ENCODE results near the gene PPP1R12A.

Gene PPP1R12A

DNA sequence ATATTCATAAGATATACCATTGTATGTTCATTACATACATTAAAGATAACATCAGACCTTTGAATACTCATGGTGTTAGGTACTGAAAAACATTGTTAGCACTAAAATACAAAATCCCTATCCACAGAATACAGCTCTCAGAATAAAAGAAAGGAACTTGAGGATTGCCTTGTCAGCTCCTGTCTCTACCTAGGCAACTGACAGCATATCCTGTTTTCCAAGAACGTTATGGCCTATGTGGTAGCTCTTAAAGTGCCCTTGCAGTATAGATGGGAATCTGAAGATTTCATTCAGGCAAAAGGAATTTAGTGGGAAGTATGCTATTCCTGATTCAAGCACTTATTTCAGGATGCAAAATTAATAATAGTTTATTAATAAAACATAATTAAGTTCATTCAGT lies 1.8 kb upstream of the PPP1R12A start:
- no peak for DNase-seq (ENCODE audit: extremely low read depth in 1 of 2, low read depth in 1 of 2)

DNA sequence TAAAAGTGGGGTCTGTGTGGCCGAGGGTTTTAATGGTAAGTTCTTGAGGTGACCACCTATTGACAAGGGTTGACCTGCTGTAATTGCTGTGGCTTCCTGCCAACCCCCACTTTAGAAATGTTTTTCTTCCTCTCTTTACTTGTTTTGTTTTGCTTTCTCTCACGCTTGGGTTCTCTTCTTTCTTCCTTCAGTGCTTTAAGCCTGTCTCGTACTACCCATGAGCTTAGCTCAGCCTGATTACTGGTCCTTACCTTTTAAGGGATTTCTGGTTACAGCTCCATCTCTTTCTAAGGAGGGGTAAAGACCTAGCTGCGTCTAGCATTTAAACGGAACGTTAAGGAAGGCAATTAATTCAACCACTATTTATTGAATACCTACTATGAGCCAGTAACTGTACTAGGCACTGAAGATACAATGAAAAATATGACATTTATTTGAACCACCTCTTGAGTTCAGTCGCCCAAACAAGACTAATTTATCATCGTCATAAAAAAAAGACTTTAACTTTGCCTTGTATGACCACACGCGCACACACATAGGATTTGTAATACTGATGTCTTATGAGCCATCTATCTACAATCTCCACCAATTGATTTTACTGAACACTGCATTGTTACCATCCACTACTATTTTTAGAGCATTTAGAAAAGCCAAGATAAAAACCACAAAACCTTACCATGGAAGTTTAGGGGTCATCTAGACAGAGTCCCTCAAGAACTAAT lies 888 bp upstream of the PPP1R12A start:
- no peak for DNase-seq (ENCODE audit: extremely low read depth in 1 of 2, low read depth in 1 of 2)

GRCh38 chr12:79934281-79935020 lies 446 bp downstream of the PPP1R12A start:
- DNase-seq (ENCODE audit: extremely low read depth in 1 of 2, low read depth in 1 of 2): peak in 1 of 2 donors; percentile 8

- no peak for DNase-seq (ENCODE audit: extremely low read depth in 1 of 2, low read depth in 1 of 2)
Observed at GRCh38 chr12:79933532-79934264, 1.2 kb downstream of the PPP1R12A start.

DNA sequence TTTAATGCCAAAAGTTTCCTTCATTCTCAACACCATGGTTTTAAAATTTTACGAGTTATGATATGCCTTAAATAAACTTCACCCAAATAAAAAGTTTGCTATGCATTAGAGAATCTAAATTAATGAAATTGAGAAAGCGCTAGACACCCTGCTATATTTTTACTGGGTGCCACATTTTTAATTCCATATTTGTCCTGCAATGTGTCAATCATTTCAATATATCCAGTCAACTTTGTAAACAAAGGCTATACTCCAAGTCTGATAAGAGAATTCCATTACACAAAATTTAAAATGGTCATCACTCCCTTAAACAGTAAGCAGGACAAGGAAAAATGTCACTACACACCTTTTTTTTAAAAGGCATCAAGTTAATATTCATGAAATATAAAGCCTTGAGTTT lies 1.9 kb downstream of the PPP1R12A start:
- no peak for DNase-seq (ENCODE audit: extremely low read depth in 1 of 2, low read depth in 1 of 2)

- no peak for DNase-seq (ENCODE audit: extremely low read depth in 1 of 2, low read depth in 1 of 2)
Observed at GRCh38 chr12:79932357-79932756, 2.5 kb downstream of the PPP1R12A start.

GRCh38 chr12:79929065-79929464 lies 5.8 kb downstream of the PPP1R12A start:
- no peak for DNase-seq (ENCODE audit: extremely low read depth in 1 of 2, low read depth in 1 of 2)

DNA sequence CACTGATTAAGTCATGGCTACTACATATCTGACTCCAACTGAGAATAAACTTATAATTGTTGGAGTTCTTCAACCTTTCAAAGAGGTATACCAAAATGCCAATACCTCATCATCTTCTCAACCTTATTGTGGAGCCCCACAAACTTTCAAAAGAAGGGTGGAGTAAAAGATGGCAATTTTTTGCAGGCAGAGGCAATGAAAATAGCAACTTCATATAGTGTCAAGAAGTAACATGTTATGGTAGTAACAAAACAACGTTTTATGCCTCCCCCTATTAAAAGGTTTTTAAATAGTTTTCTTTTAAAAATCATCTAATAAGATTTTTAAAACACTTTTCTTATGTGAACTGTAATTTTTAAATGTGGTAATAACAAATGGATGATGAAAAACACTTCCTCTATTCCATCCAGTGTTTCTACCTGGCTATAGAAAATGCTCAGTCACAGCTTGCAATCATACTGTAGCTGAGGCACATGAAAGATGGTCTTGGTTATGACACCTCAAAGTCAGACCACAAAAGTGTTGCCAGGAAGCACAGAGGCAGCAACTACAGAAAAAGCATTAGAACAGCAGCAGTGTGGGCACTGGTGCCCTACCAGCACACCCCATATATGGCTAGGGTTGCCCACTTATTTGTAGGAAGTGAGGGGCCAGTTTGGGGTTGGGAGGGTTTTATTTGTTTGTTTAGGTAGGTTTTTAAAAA lies 7.0 kb downstream of the PPP1R12A start:
- peak in 1 of 2 donors; percentile 5 for DNase-seq (ENCODE audit: extremely low read depth in 1 of 2, low read depth in 1 of 2)

- DNase-seq (ENCODE audit: extremely low read depth in 1 of 2, low read depth in 1 of 2): no peak
Observed at GRCh38 chr12:79926951-79927350, 7.9 kb downstream of the PPP1R12A start.

- DNase-seq (ENCODE audit: extremely low read depth in 1 of 2, low read depth in 1 of 2): no peak
Observed at GRCh38 chr12:79925492-79925891, 9.4 kb downstream of the PPP1R12A start.

DNA sequence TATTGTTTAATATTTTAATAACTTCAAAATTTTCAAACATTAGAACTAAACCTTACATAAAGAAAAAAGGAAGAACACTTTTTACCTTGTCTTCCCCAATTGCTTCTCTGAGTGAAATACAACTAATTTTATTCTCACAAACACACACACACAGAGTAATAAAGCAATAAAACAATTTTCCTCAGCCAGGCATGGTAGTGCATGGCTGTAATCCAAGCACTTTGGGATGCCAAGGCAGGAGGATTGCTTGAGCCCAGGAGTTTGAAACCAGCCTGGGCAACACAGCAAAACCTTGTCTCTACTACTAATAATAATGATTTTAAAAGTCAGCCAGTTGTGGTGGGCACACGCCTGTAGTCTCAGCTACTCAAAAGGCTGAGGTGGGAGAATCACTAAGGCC lies 13.1 kb downstream of the PPP1R12A start:
- DNase-seq (ENCODE audit: extremely low read depth in 1 of 2, low read depth in 1 of 2): no peak

GRCh38 chr12:79920421-79921238 lies 14.3 kb downstream of the PPP1R12A start:
- DNase-seq (ENCODE audit: extremely low read depth in 1 of 2, low read depth in 1 of 2): no peak

- DNase-seq (ENCODE audit: extremely low read depth in 1 of 2, low read depth in 1 of 2): no peak
Observed at GRCh38 chr12:79919762-79920161, 15.1 kb downstream of the PPP1R12A start.

GRCh38 chr12:79916826-79917225 lies 18.1 kb downstream of the PPP1R12A start:
- no peak for DNase-seq (ENCODE audit: extremely low read depth in 1 of 2, low read depth in 1 of 2)

DNA sequence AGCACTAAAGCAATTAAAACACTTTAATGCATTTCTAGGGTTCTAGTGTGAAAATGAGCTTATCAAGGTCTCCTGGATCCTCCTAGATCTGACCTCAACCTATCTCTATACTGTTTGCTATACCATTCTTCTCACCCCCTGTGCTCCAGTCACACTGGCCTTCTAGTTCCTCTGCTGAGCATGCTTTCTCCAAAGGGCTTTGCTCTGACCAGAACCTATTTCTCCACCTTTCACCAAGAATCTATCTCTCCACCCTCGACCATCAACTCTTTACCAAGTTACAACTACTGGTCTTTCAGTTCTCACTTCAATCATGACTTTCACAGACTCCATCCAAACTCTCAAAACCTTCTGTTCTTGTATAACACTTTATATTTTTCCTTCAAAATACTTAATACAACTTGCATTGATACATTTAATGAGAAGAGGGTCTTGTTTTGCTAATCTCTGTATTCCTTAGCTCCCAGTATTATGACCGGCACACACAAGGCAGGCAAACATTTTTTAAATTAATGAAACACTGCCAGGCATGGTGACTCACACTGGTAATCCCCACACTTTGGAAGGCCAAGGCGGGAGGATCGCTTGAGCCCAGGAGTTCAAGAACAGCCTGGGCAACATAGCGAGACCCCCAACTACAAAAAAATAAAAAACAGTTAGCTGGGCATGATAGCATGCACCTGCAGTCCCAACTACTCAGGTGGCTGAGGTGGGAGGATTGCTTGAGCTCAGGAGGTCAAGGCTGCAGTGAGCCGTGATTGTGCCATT lies 22.8 kb downstream of the PPP1R12A start:
- no peak for DNase-seq (ENCODE audit: extremely low read depth in 1 of 2, low read depth in 1 of 2)

- DNase-seq (ENCODE audit: extremely low read depth in 1 of 2, low read depth in 1 of 2): no peak
Observed at GRCh38 chr12:79908366-79908765, 26.5 kb downstream of the PPP1R12A start.

- no peak for DNase-seq (ENCODE audit: extremely low read depth in 1 of 2, low read depth in 1 of 2)
Observed at GRCh38 chr12:79901506-79901905, 33.4 kb downstream of the PPP1R12A start.

DNA sequence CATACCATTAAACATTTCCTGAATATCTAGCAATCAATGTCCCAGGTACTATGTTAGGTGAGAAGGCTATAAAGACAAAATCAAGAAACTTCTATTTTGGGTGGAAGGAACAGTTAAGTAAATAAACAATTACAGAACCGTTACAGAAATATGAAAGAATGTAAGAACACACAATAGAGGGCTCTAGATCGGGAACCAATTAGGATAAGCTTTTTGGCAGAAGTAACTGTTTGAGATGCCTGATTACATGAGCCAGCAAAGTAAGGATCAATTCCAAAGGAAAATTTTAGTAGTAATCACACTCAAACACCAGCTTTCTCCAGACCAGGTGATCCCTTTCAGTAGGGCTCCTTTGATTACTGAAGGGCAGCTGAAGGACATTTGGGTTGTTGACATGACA lies 33.9 kb downstream of the PPP1R12A start:
- DNase-seq (ENCODE audit: extremely low read depth in 1 of 2, low read depth in 1 of 2): no peak

- no peak for DNase-seq (ENCODE audit: extremely low read depth in 1 of 2, low read depth in 1 of 2)
Observed at GRCh38 chr12:79900199-79900598, 34.7 kb downstream of the PPP1R12A start.

DNA sequence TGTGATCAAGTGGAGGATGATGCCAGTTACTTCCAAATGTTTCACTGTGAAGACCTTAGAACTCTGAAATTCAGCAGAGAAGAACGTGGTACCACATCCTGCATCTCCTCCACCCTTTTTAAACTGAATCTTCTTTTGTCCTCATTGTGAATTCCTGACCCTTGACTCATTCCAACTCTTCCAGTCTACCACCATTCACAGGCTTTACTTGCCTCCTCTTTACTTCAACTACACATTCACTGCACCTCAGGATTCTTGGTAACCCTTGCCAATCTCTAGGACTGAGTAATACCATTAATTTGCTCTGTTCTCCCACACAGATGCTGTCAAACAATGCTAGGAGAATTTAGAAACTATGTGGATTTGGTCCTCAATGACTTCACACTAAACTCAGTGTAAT lies 37.3 kb downstream of the PPP1R12A start:
- DNase-seq (ENCODE audit: extremely low read depth in 1 of 2, low read depth in 1 of 2): no peak

All from activated CD8-positive, alpha-beta memory T cell treated with anti-CD3 and anti-CD28 coated beads for 1 hour (primary cell).